GM18508 (cell line): ENCODE measurements around the gene METTL23.

Experiments used
- ATAC-seq: cut with Tn5 transposase; IDR thresholded peaks from one replicate; pipeline ENCODE4 v1.9.1; 2021; ENCODE audit warnings: moderate number of reproducible peaks; ENCODE audit not compliant: insufficient read depth, unreplicated experiment

The METTL23 gene, protein sequence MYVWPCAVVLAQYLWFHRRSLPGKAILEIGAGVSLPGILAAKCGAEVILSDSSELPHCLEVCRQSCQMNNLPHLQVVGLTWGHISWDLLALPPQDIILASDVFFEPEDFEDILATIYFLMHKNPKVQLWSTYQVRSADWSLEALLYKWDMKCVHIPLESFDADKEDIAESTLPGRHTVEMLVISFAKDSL

DNA sequence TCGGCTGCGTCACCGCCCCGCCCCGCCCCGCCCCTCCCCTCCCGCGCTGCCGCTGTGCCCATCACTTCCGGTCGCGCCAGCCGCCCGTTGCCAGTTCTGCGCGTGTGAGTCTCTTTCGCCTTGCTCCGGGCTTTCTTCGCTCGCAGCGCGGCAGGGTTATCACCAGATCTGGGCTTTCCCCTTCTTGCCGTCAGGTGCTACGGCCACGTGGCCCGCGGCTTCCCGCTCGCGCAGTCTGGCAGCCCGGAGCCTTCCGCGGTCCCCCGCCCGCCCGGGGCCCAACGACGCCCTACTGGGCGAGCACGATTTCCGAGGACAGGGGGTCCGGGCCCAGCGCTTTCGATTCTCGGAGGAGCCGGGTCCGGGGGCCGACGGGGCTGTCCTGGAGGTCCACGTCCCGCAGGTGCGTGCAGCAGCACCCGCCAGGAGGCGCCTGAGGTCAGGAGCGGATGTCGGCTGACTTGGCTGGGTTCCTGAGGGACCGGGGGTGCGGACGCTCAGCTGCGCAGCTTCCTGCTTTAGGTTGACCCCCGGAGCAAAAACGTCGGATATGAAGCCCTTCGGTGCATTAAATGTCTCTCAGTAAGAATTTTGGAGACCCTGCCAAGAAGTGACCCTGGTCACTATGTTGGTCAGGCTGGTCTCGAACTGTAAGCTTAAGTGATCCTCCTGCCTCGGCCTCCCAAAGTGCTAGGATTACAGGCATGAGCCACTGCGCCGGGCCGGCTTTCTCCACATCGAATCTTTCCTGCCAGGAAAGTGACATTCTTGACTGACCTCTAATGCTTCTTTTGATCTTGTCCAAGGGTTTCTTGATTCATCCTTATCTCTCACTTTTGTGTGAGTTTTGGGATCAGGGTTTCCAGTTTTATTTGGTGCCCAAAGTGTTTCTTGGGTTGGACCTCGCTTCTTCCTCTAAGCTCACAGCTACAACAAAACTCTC, at the start of gene METTL23:
METTL23 (plus strand) TSS at position 64 of the 943 bp plus-strand sequence. CDS start 2,872 bp downstream, outside the sequence.
- peak; percentile 18 for ATAC-seq

GRCh38 chr17:76677406-76677805, 49.2 kb upstream of the METTL23 start:
- no peak for ATAC-seq

DNA sequence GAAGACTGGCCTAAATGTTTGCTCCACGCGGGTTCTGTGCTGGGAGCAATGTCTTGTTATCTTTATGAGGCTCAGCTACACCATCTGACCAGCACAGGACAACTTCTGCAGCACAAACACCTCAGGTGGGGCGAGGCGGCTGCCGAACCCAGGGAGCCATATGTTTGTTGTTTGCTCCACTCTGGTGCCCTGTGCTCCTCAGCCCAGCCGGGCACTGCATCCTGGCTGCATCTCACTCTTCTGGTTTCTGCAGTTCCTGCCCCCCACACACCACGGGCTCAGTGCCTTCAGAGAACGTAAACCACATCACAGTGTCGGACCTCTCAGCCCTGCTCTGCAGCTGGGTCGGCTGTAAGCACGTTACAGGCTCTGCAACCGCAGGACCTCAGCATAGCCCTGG, 48.3 kb upstream of the METTL23 start:
- ATAC-seq = no peak

GRCh38 chr17:76679239-76679638, 47.4 kb upstream of the METTL23 start:
- ATAC-seq = no peak

DNA sequence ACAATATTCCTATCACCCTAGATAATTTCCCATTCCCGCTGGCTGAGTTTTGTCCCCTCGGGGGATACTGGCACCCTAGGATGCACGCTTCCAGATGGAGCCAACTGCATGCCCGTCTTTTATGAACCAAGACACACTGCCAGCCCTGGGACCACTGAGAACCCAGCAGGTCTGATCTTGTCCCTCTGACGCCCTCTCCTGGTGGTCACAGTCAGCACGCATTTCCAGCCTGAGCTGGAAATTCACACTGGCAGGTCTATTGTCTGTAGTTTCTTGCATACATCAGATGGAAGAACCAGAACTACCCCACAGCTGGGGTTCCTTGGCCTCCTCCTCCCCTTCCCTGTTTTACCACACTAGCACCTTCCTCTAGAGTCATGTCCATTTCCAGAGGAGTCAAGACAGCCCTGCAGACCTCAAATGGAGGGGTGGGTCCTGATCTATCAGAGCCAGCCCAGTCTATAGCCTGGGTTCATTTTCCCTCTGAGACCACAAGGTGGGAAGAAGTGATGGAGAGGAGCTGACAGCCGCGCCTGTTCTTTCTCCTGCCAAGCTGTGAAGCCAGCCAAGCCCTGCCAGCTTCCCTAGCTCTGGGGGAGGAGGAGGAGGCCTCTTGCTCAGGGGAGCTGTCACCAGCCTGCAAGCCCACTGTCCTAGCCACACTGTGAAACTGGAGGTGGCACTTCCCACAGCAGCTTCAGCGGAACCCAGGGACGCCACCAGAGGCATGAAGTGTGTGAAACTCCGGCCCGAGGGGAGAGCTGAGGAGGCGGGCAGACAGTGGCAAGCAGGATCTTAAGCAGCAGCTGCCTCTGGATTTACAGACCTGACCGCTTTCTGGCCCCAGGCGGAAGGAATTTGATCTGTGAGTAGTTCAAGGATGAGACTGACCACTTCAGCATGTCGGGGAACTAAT, 45.2 kb upstream of the METTL23 start:
- ATAC-seq = no peak

GRCh38 chr17:76682296-76682695, 44.3 kb upstream of the METTL23 start:
- ATAC-seq = no peak

DNA sequence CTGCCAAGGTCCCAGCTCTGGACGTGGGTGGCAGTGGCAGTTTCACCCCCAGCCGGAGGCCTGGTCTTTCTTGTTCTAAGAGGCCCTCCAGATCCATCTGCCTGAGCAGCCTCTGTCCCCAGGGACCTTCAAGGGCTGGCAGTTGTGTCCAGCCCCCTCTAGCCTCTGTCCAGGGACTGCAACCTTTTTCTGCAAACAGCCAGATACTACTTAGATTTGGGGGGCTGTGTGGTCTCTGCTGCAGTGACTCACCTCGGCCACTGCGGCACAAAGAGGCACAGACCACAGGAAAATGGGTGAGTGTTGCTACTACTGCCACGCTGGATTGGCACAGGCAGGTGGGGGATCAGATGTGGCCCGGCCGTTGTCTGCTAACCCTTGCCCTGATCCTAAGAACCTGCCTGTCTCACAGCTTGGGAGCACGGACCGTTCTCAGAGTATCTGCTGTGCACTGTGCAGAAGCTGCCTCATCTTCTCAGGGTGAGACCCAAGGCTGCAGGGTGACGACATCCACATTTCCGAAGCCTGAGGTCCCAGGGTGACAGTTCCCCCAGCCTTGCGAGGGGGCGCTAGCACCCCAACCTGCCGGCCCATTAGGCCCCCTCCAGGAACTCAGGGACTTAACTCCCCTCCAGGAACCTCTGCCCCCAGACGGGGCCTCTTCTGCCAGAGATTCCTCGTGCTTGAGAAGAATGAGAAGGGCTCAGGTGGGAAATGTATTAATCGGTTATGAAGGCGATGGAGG, 43.5 kb upstream of the METTL23 start:
- ATAC-seq = no peak

DNA sequence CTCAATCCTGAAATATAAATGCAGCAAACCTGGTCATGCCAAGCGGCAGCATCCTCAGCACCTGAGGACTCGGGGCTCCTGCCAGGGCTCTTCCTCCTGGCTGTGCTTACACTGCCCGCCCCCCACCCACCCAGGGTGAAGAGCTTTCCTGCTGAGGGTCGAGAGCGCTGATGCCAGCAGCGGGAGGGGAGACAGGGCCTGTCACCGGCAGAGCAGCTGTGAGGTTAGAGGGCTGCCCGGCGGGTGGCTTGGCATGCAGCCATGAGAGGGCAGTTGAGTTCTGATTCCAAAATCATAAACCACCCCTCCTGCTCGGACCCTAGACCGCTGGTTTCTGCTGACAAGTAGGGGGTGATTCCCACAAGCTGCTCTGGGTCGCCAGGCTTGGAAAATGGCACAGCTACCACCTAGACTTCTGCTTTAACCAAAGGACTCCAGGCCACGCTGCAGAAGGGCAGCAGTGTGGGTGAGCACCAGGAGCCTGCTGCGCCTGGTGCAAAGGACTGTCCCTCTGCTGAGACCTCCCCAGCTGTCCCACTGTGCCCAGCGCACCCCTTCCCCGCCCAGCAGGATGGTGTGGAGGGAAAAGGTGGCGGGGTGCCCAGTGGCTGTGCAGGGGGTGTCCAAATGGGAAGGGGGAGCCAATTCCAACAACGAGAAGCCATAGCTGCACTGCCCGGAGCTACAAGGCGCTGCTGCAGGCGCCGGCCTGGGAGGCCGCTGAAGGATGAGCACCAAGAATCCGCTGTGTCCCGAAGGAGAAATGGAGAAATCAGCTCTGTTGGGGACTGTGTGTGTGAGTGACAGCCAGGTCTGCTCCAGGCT, 42.5 kb upstream of the METTL23 start:
- ATAC-seq = no peak

- no peak for ATAC-seq
These were observed 41.9 kb upstream of the METTL23 start for GRCh38 chr17:76684756-76685155.

- no peak for ATAC-seq
These were observed 41.3 kb upstream of the METTL23 start for GRCh38 chr17:76685366-76685765.

GRCh38 chr17:76685846-76686245, 40.8 kb upstream of the METTL23 start:
- no peak for ATAC-seq

GRCh38 chr17:76686538-76687297, 39.9 kb upstream of the METTL23 start:
- ATAC-seq = no peak

DNA sequence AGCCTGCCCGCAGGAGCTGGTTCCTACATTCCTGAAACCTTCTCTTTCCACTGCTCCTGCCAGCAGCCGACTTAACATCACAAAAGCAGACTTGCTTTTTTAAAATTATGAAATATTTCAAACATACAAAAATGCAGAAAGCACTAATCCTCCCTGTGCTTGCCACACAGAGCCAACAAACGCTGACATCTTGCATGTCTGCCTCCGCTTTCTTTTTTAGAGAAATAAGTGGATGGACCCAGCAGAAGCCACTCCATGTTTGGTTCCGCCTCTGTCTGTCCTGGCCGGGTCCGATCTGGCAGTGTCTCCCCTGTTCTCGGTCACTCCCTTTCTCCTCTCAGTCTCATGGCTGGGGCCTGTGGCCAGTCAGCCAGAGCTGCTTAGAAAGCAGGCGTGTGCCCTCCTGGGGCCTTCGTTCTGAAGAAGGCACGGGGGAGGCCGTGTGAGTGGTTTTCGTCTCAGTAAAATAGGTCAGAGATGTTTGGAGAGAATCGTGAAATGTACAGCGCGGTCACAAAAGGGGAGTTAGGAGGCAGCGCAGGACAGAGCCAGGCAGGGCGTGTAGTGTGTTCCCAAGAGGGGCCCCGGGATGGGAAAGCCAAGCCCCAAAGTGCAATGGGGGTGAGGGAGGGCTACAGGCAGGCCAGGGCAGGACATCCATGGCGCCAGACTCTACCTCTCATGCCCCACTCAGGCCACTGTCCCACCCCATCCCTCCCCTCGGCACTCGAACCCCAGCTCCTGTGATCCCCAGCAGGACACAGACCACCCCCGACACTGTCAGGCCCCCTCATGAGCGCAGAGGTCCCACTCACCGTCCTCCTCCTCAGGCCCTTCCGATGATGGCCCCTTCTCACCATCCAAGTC, 39.1 kb upstream of the METTL23 start:
- ATAC-seq = no peak

GRCh38 chr17:76688165-76688622, 38.4 kb upstream of the METTL23 start:
- no peak for ATAC-seq

- no peak for ATAC-seq
These were observed 36.8 kb upstream of the METTL23 start for GRCh38 chr17:76689859-76690258.

DNA sequence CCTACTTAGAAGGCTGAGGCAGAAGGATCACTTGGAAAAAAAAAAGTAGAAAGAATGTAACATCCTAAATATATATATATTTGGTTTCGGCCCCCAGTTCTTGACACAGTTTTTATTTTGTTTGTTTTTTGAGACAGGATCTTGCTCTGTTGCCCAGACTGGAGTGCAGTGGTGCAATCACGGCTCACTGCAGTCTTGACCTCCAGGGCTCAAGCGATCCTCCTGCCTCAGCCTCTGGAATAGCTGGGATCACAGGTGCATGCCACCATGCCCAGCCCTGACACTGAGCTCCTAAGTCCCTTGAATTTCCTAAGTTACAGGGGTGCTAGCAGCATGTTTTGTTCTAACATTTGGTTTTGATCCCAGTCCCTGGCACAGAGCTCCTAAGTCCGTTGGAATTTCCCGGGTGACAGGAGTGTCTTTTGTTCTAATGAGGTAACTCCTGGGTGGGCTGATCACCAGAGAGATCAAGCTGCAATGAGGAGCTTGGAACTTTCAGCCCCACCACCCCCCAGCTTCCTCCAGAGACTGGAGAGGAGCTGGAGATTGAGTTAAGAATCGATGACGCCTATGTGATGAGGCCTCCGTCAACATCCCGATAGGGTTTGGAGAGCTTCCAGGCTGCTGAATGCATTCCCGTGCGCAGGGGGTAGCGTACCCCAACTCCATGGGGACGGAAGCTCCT, 35.9 kb upstream of the METTL23 start:
- ATAC-seq = no peak
